Measurements from ENCODE around the gene HEXD.
"Not testable (repeated sequence)": the region's sequence is repeated elsewhere in the genome, so short reads cannot be mapped to it uniquely, and the experiment has no call there.

The HEXD gene

GRCh38 chr17:82418001-82418986 is at the start of gene HEXD, which contains the start of gene OGFOD3:
HEXD (plus strand) TSS chr17:82418347; CDS start chr17:82419800, 1,453 bp downstream.
OGFOD3 (minus strand) TSS chr17:82418586; CDS start chr17:82418485, 101 bp downstream.
- DNase-seq, result no peak

- no peak for DNase-seq
Measured at GRCh38 chr17:82369211-82369610, 48.9 kb upstream of the HEXD start.

GRCh38 chr17:82370471-82371332 is 47.4 kb upstream of the HEXD start:
- no peak for DNase-seq

- DNase-seq, result no peak
Measured at GRCh38 chr17:82371333-82372248, 46.6 kb upstream of the HEXD start, which contains the start of gene UTS2R. UTS2R (plus strand) TSS chr17:82371765; CDS start chr17:82374325, 2,560 bp downstream.

- no peak for DNase-seq
Measured at GRCh38 chr17:82372249-82373071, 45.7 kb upstream of the HEXD start.

- DNase-seq, result not testable (repeated sequence)
Measured at GRCh38 chr17:82373072-82373452, 45.1 kb upstream of the HEXD start.

GRCh38 chr17:82373731-82374625 is 44.2 kb upstream of the HEXD start:
- no peak for DNase-seq

- DNase-seq, result no peak
Measured at GRCh38 chr17:82374626-82375331, 43.4 kb upstream of the HEXD start.

GRCh38 chr17:82375359-82376041 is 42.6 kb upstream of the HEXD start:
- no peak for DNase-seq

- DNase-seq, result no peak
Measured at GRCh38 chr17:82376042-82376730, 42.0 kb upstream of the HEXD start.

- not testable (repeated sequence) for DNase-seq
Measured at GRCh38 chr17:82377294-82377693, 40.9 kb upstream of the HEXD start.

- DNase-seq, result no peak
Measured at GRCh38 chr17:82377924-82378740, 40.0 kb upstream of the HEXD start.

- no peak for DNase-seq
Measured at GRCh38 chr17:82378741-82379021, 39.5 kb upstream of the HEXD start.

- no peak for DNase-seq
Measured at GRCh38 chr17:82380860-82381702, 37.1 kb upstream of the HEXD start.

- DNase-seq, result not testable (repeated sequence)
Measured at GRCh38 chr17:82381703-82382009, 36.5 kb upstream of the HEXD start.

GRCh38 chr17:82382220-82382932 is 35.8 kb upstream of the HEXD start:
- DNase-seq, result not testable (repeated sequence)

Measured in NCI-H524 treated with DMSO at 0.1 percent for 48 hours (cell line).